Upper lobe of left lung (tissue), 4 donors: ENCODE measurements around the gene CNOT6L.

ENCODE experiments used
- EP300 ChIP-seq, 4 donors: sonication (generic); formaldehyde crosslinking; IDR thresholded peaks; one replicate each; pipeline ENCODE4 v1.5.1; 2017; ENCODE audit warnings: antibody characterized with exemption in 4 of 4, control low read depth in 2 of 4
- POLR2A ChIP-seq, 4 donors: fragments of 450-650 bp; IDR thresholded peaks; one replicate each; pipeline ENCODE4 v1.5.1; 2016 to 2017; ENCODE audit warnings: antibody characterized with exemption in 4 of 4, mild to moderate bottlenecking in 2 of 4
- POLR2AphosphoS5 ChIP-seq, 2 donors: sonication (generic); formaldehyde crosslinking; IDR thresholded peaks; one replicate each; pipeline ENCODE4 v1.5.1; 2017; ENCODE audit warnings: antibody characterized with exemption in 2 of 2
- TF ChIP-seq, protein P1 (sequence below), 6 experiments: fragments of 450-650 bp in 4 of 6; fragments of 200-600 bp in 2 of 6; sonication (generic) in 2 of 6; IDR thresholded peaks; one replicate each; pipeline ENCODE4 v1.5.1; 2016 to 2019; ENCODE audit warnings: antibody characterized with exemption in 6 of 6

DNA sequence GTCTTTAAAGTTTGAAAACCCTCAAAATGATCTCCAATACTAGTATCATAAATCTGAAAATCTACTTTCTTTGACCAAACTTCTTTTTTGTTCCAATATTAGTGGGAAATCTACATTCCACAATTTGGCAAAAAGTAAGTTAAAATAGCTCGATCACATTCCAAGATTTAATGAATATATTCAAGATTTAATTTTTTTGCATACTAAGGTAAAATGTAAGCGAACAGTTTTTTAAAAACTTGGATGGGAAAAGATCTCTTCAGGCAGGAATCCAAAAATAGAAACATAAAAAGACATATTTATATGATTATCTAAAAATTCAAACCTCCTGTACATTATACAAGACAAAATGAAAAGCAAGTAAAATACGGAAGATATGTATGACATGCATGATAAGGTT, 31.2 kb downstream of the CNOT6L start:
- TF ChIP-seq, protein P1, sequence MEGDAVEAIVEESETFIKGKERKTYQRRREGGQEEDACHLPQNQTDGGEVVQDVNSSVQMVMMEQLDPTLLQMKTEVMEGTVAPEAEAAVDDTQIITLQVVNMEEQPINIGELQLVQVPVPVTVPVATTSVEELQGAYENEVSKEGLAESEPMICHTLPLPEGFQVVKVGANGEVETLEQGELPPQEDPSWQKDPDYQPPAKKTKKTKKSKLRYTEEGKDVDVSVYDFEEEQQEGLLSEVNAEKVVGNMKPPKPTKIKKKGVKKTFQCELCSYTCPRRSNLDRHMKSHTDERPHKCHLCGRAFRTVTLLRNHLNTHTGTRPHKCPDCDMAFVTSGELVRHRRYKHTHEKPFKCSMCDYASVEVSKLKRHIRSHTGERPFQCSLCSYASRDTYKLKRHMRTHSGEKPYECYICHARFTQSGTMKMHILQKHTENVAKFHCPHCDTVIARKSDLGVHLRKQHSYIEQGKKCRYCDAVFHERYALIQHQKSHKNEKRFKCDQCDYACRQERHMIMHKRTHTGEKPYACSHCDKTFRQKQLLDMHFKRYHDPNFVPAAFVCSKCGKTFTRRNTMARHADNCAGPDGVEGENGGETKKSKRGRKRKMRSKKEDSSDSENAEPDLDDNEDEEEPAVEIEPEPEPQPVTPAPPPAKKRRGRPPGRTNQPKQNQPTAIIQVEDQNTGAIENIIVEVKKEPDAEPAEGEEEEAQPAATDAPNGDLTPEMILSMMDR (IDR thresholded peaks at IDR 0.05): no peak
- TF ChIP-seq POLR2AphosphoS5 (IDR thresholded peaks at IDR 0.05) (no peak), POLR2A (IDR thresholded peaks at IDR 0.05) (no peak), EP300 (IDR thresholded peaks at IDR 0.05) (no peak)
